ENCODE data around the gene ZNF423.

DNA sequence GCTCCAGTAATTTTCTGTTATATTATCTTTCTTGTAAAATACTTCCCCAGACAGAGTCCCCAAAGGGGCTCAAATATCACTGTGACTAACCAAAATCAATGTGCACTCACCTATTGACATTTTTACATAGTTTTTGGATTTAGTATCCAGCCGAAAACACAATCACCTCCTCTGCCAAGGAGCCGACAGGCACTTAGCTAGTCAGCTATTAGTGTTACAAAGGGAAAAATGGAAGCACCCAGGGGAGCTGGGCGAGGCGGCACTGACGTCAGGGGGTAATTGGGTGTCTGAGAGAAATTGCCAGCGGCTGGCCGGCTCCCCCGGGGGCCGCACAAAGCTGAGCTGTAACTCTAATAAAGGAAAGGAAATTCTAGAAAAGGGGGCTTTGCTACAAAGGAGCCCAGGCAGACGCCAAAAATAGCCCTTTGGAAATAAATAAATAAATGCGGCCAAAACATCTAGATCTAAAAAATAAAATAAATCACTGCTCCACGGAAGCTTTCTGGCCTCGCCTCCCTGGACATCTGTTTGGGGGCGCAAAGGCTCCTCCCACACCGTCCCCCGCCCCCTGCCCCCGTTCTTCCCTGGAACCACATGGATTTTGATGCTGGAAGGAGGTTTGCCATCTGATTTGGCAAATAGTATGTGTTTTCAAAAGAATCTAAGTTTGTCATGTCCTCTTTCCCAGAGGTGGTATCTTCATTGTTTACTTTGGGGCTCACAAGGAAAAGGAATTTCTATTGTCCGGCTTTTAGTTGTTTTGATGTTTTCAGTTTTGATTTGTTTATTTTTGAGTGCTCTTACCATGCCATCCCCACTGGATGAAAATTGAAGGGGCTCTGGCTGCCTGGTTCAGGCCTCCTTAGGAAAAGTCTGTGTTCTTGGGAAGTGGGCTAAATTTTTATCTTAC, 156.7 kb downstream of the ZNF423 start:
- TF ChIP-seq CTCF (conservative IDR thresholded peaks at IDR 0.05; ENCODE audit: low read depth, low read length) (no peak), EZH2 (IDR thresholded peaks at IDR 0.05; ENCODE audit: borderline replicate concordance, low read depth, low read length, poor library complexity, severe bottlenecking) (no peak)
